ENCODE results near the gene NAGPA.
"Not testable (repeated sequence)": the region's sequence is repeated elsewhere in the genome, so short reads cannot be mapped to it uniquely, and the experiment has no call there.

NAGPA gene

GRCh38 chr16:5058476-5058875 is 24.7 kb upstream of the NAGPA start:
- no peaks in the 10 kb centered on the region for H3K9me3 ChIP-seq (replicated peaks; ENCODE audit: low read length)
- H3K36me3 ChIP-seq (ENCODE audit: insufficient read depth, low read length), result no peaks in the 10 kb centered on the region
- H3K9ac ChIP-seq (ENCODE audit: low read depth, low read length), result no peak overlapping the region
- H3K4me1 ChIP-seq (ENCODE audit: control insufficient read depth, insufficient read depth, low read length), result no peaks in the 10 kb centered on the region
- H3K27me3 ChIP-seq (ENCODE audit: control insufficient read depth, insufficient read depth, low read length), result peaks cover 30% of the 10 kb centered on the region
- H3K4me2 ChIP-seq (ENCODE audit: low read length), result no peak overlapping the region
- no peak overlapping the region for H3K4me3 ChIP-seq (ENCODE audit: low read length)

GRCh38 chr16:5056352-5056751 is 22.6 kb upstream of the NAGPA start:
- Histone ChIP-seq H3K4me2 (ENCODE audit: low read length) (no peak overlapping the region), H3K27me3 (ENCODE audit: control insufficient read depth, insufficient read depth, low read length) (peaks cover 11% of the 10 kb centered on the region), H3K36me3 (ENCODE audit: insufficient read depth, low read length) (no peaks in the 10 kb centered on the region), H3K4me3 (ENCODE audit: low read length) (no peak overlapping the region), H3K9me3 (replicated peaks; ENCODE audit: low read length) (no peaks in the 10 kb centered on the region), H3K9ac (ENCODE audit: low read depth, low read length) (no peak overlapping the region), H3K4me1 (ENCODE audit: control insufficient read depth, insufficient read depth, low read length) (no peaks in the 10 kb centered on the region)

DNA sequence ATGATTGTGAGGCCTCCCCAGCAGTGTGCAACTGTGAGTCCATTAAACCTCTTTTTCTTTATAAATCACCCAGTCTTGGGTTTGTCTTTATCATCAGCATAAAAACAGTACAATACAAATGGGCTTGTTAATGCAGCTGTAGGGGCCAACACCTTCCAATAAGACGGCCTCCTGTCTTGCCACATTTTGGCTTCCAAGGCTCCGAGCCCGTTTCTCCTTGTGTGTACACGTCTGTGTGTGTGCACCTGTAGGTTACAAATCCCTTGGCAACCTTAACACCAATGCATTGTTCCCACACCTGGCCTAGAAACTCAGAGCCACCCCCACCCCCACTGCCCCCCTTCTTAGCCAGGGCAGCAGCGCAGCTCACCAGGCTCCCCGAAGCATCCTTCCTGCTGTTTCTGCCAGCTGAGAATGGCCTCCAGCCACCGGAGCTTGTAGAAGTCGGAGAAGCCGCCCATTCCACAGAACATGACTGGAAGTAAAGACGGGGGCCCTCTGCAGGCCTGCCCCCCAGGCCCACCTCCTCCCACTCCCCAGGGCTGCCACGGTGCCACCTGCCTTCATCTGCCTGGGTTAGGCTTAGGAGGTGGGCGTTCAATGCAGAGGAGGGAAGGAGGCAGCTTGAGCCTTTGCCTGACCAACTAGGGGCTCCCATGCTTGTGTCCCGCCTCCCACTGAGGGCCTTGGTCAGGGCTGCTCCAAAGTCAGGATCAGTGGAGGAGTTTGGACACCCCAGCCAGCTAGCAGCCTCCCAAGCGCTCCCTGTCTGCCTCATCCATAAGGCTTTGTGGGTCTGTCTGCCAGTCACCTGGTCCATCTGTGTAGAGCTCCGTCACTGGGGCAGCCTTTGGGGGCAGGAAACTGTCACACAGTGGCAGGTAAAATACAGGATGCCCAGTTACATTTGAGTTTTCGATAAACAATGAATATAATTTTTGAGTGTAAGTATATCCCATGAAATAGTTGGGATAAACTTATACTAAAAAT is 21.4 kb upstream of the NAGPA start:
- H3K4me3 ChIP-seq (ENCODE audit: low read length), result no peak overlapping the region
- no peak overlapping the region for H3K4me2 ChIP-seq (ENCODE audit: low read length)
- H3K4me1 ChIP-seq (ENCODE audit: control insufficient read depth, insufficient read depth, low read length), result no peaks in the 10 kb centered on the region
- H3K27me3 ChIP-seq (ENCODE audit: control insufficient read depth, insufficient read depth, low read length), result peaks cover 10% of the 10 kb centered on the region
- no peak overlapping the region for H3K9ac ChIP-seq (ENCODE audit: low read depth, low read length)
- H3K36me3 ChIP-seq (ENCODE audit: insufficient read depth, low read length), result no peaks in the 10 kb centered on the region
- no peaks in the 10 kb centered on the region for H3K9me3 ChIP-seq (replicated peaks; ENCODE audit: low read length)

GRCh38 chr16:5046914-5047313 is 13.2 kb upstream of the NAGPA start:
- Histone ChIP-seq H3K27me3 (ENCODE audit: control insufficient read depth, insufficient read depth, low read length) (peaks cover 14% of the 10 kb centered on the region), H3K4me3 (ENCODE audit: low read length) (no peak overlapping the region), H3K4me1 (ENCODE audit: control insufficient read depth, insufficient read depth, low read length) (no peaks in the 10 kb centered on the region), H3K4me2 (ENCODE audit: low read length) (no peak overlapping the region), H3K9ac (ENCODE audit: low read depth, low read length) (no peak overlapping the region), H3K9me3 (replicated peaks; ENCODE audit: low read length) (no peaks in the 10 kb centered on the region), H3K36me3 (ENCODE audit: insufficient read depth, low read length) (no peaks in the 10 kb centered on the region)

DNA sequence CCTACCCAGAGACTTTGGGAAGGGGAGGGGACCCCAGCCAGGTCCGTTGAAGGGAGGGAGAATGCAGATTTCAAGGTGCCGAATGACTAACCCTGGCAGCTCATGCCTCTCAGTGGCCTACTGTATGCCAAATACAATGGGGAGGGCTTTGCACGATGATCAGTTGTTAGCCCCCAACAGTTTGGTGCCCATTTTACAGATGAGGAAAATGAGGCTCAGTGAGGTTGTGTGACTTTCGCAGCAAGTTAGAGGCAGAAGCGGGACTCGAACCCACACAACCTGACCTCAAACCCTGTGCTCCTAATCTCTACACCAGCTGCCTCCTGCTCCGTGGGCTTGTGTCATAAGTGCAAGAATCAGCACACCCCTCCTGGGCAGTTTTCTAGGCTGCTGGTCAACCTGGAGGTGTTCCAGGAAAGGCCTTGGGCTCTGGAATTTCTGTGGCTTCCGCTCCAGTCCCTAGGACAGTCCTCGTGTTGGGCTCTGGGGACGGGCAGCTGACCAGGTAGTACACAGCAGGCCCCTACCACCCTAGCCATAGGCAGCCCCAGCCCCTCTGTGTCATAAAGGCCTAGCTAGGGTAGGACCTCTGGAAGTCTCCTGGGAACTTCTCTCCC is 11.9 kb upstream of the NAGPA start:
- Histone ChIP-seq H3K9ac (ENCODE audit: low read depth, low read length) (no peak overlapping the region), H3K4me2 (ENCODE audit: low read length) (no peak overlapping the region), H3K4me1 (ENCODE audit: control insufficient read depth, insufficient read depth, low read length) (no peaks in the 10 kb centered on the region), H3K27me3 (ENCODE audit: control insufficient read depth, insufficient read depth, low read length) (peaks cover 21% of the 10 kb centered on the region), H3K4me3 (ENCODE audit: low read length) (no peak overlapping the region), H3K9me3 (replicated peaks; ENCODE audit: low read length) (no peaks in the 10 kb centered on the region), H3K36me3 (ENCODE audit: insufficient read depth, low read length) (no peaks in the 10 kb centered on the region)

GRCh38 chr16:5044581-5044980 is 10.8 kb upstream of the NAGPA start:
- H3K4me3 ChIP-seq (ENCODE audit: low read length); H3K36me3 ChIP-seq (ENCODE audit: insufficient read depth, low read length); H3K4me1 ChIP-seq (ENCODE audit: control insufficient read depth, insufficient read depth, low read length); H3K9ac ChIP-seq (ENCODE audit: low read depth, low read length); H3K9me3 ChIP-seq (replicated peaks; ENCODE audit: low read length); H3K4me2 ChIP-seq (ENCODE audit: low read length): not testable (repeated sequence)
- H3K27me3 ChIP-seq (ENCODE audit: control insufficient read depth, insufficient read depth, low read length), result peaks cover 21% of the 10 kb centered on the region

DNA sequence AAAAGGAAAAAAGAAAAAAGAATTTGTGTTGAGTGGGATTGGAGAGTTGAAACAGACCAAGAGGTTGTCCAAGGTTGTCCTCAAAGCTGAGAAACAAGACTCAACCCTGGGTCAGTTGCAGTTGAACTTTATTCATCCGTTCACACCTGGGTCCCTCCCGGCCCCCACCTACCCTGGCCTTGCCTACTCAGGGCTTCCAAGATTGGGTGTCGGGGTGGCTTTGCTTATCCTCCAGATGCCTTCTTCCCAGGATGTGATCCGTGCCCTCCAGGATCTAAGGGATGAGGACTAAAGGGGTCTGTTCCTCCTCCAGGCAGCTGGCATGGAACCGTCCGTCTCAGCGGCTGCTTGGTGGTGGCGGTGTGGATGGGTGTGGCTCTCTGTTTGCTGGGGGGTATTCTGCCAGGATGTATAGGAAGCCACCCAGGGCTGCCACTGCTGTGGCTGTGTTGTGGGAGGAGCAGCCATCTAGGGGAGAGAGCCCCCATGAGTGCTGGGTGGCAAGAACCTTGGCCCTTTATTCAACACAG is 10.3 kb upstream of the NAGPA start:
- no peak overlapping the region for H3K9ac ChIP-seq (ENCODE audit: low read depth, low read length)
- H3K36me3 ChIP-seq (ENCODE audit: insufficient read depth, low read length), result no peaks in the 10 kb centered on the region
- H3K27me3 ChIP-seq (ENCODE audit: control insufficient read depth, insufficient read depth, low read length), result peaks cover 18% of the 10 kb centered on the region

DNA sequence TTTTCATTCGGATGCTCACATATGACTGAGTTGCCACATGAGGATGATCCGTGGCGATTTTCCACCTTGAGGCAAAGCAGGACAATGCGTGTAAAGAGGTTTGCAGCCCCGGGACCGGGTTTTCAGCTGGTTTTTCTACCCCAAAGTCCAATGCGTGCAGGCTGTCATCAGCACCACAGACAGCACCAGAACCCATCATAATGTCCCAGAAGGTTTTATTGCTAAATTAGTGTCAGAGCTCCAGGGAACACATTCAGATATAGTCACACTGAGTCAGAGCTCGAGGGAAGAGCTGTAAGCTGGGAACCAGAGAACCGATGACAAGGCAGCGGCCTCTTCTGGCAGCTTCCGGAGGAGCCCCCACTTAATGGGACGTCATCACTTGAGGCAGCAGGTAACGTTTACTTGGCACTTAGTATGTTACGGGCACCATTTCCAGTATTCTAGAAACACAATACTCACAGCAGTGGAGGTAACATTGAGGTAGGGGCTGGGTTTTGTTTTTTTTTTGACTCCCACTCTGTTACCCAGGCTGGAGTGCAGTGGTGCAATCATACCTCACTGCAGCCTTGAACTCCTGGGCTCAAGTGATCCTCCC is 8.9 kb upstream of the NAGPA start:
- peaks cover 7% of the 10 kb centered on the region for H3K27me3 ChIP-seq (ENCODE audit: control insufficient read depth, insufficient read depth, low read length)
- H3K4me3 ChIP-seq (ENCODE audit: low read length), result no peak overlapping the region
- no peaks in the 10 kb centered on the region for H3K9me3 ChIP-seq (replicated peaks; ENCODE audit: low read length)
- H3K4me1 ChIP-seq (ENCODE audit: control insufficient read depth, insufficient read depth, low read length), result no peaks in the 10 kb centered on the region
- no peak overlapping the region for H3K4me2 ChIP-seq (ENCODE audit: low read length)
- no peaks in the 10 kb centered on the region for H3K36me3 ChIP-seq (ENCODE audit: insufficient read depth, low read length)
- H3K9ac ChIP-seq (ENCODE audit: low read depth, low read length), result no peak overlapping the region

More for the DNA sequence above, 10.3 kb upstream of the NAGPA start:
- no peaks in the 10 kb centered on the region for H3K9me3 ChIP-seq (replicated peaks; ENCODE audit: low read length)
- no peak overlapping the region for H3K4me2 ChIP-seq (ENCODE audit: low read length)
- H3K4me3 ChIP-seq (ENCODE audit: low read length), result no peak overlapping the region
- H3K4me1 ChIP-seq (ENCODE audit: control insufficient read depth, insufficient read depth, low read length), result no peaks in the 10 kb centered on the region

DNA sequence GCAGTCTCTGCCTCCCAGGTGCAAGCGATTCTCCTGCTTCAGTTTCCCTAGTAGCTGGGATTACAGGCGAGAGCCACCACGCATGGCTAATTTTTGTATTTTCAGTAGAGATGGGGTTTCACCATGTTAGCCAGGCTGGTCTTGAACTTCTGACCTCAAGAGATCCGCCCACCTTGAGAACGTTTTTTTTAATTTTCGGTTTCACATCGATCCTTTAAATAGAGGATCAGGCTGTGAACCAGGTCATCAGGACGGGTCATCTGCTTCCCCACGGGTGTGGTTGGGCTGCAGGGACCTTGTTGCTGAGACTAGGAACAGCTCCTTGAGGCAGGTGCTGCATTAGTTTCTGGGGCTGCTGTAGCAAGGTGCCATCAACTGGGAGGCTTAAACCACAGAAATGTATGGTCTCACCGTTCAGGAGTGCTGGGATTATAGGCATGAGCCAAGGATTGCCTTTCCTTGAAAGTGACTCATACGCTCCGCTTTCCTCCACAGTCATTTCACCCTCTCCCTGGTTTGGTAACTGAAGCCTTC is 7.9 kb upstream of the NAGPA start:
- Histone ChIP-seq H3K4me1 (ENCODE audit: control insufficient read depth, insufficient read depth, low read length) (no peaks in the 10 kb centered on the region), H3K27me3 (ENCODE audit: control insufficient read depth, insufficient read depth, low read length) (peaks cover 7% of the 10 kb centered on the region), H3K9me3 (replicated peaks; ENCODE audit: low read length) (no peaks in the 10 kb centered on the region), H3K4me3 (ENCODE audit: low read length) (no peak overlapping the region), H3K4me2 (ENCODE audit: low read length) (no peak overlapping the region), H3K36me3 (ENCODE audit: insufficient read depth, low read length) (no peaks in the 10 kb centered on the region), H3K9ac (ENCODE audit: low read depth, low read length) (no peak overlapping the region)

GRCh38 chr16:5040451-5040850 is 6.7 kb upstream of the NAGPA start:
- H3K4me3 ChIP-seq (ENCODE audit: low read length), result no peak overlapping the region
- no peaks in the 10 kb centered on the region for H3K9me3 ChIP-seq (replicated peaks; ENCODE audit: low read length)
- peaks cover 7% of the 10 kb centered on the region for H3K27me3 ChIP-seq (ENCODE audit: control insufficient read depth, insufficient read depth, low read length)
- no peaks in the 10 kb centered on the region for H3K4me1 ChIP-seq (ENCODE audit: control insufficient read depth, insufficient read depth, low read length)
- H3K4me2 ChIP-seq (ENCODE audit: low read length), result no peak overlapping the region
- no peaks in the 10 kb centered on the region for H3K36me3 ChIP-seq (ENCODE audit: insufficient read depth, low read length)
- no peak overlapping the region for H3K9ac ChIP-seq (ENCODE audit: low read depth, low read length)
